NCI-H187 treated with DMSO at 0.1 percent for 48 hours (cell line): ENCODE data around the gene EFNA1.
"Not testable (repeated sequence)": the region's sequence is repeated elsewhere in the genome, so short reads cannot be mapped to it uniquely, and the experiment has no call there.

Experiments
- DNase-seq: peaks from one replicate; lab custom pipeline; 2025; lab: John Stamatoyannopoulos, UW

Gene EFNA1

DNA sequence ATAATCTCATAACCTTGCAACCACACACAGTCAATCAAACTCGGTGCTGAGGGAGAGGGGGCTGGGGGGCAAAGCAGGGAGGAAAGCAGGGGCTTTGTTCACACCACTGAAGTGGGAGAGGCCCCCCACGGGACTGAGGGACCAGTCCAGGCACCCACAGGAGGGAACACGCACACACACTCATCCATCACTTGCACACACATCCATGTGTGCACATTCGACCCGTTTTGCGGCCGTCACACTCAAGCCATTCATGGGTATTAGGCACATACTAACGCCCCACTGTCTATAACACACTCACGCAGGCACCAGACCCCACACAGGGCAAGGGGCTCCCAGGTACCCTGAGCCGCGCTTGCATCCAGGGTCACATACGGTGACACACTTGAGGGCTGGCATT lies 35.0 kb upstream of the EFNA1 start:
- DNase-seq: no peak

DNA sequence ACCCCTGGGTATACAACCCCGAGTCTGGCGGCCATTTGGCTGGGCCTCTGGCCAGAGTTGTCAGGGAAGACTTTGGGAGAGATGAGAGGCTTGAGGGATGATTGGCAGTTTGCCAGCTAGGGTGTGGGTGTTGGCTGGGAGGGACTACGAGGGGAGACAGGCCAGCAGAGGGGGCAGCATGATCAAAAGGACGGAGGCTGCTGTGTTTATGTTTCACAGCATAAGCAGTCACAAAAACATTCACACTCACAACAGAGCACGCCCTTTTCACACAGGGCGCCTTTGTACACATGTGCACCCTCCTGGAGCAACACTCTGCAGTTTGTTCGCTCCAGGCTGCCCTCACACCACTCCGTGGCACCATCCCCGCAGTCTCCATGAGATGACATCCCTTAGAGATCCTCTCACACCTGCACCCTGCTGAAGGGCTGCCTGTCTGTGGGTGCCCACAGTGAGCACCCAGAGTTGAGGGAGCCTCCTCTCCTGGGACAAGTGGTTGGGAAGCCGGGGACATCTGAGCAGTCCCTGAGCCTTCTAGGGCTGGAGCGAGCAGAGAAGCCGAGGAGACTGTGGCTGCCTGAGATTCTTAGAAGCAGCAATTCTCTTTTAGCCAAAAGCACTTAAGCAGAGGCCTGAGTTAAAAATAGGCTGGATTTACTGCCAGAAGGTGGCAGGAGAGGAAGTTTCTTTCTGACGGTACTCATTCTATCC lies 33.6 kb upstream of the EFNA1 start:
- no peak for DNase-seq

DNA sequence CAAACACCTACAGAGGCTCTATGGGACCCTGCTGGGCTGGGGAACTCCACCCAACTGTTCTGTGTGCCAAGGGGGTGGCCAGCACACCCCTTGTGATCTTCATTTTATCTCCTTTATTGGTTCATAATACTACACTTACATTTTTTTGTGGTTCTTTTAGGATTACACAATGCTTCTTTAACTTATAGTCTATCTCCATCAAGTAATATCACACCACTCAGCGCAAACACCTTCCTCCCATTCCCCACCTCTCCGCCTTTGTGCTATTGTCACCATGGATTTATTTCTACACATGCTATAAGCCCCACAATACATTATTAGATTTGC lies 33.1 kb upstream of the EFNA1 start:
- no peak for DNase-seq

- no peak for DNase-seq
These were observed 28.3 kb upstream of the EFNA1 start for GRCh38 chr1:155099331-155099730.

- no peak for DNase-seq
These were observed 24.4 kb upstream of the EFNA1 start for GRCh38 chr1:155103325-155103724.

DNA sequence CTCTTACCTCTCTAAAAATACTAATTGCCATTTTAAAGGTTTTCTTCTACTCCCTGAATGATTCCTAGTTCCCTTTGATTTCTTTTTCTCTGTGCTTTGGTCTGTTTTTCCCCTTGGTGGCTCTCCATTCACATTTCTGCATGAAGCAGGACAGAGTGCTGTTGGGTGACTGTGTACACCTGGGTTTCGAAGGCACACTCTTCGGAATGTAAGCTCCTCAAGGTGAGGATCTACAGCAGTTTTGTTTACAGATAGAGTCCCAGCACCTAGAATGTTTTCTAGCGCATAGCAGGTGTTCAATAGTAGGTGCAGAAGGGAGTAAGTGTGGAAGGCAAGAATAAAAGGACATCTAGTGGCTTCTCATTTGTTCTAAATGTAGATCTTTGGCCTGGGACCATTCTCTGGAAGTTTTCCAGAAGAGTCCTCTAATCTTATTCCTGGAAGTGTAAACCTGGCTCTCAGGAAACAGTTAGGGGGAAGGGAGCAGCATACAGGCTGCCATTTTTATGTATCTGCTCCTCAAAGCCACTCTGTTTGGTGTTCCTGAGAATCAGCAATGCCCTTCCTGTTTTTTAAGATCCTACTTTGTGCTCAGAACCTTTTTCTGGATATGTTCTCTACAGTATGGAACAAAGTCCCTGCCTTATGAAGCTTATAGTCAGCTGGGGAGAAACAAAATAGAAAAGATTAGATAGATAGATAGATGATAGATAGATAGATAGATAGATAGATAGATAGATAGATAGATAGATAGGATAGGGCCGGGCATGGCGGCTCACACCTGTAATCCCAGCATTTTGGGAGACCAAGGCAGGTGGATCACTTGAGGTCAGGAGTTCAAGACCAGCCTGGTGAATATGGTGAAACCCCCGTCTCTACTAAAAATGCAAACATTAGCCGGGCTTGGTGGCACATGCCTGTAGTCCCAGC lies 22.8 kb upstream of the EFNA1 start:
- DNase-seq: no peak

DNA sequence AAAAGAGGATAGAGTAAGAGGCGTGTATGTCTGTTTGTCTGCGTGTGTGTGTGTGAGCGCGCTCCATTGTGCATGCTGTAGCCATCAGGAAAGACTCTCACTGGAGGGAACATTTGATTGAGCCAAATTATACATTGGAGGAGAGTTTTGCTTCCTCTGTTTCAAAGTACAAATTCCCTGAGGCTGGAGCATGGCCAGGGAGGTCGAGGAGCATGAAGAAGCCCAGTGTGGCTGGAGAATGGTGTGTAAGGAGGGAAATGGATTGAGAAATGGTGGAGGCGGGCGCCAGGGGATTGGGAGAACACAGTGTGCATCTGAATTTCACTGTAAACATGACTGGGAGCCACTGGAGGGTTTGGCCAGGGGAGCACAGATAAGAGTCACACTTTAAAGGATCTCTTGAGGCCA lies 22.1 kb upstream of the EFNA1 start:
- DNase-seq: no peak

- DNase-seq: no peak
These were observed 20.8 kb upstream of the EFNA1 start for GRCh38 chr1:155106862-155107261.

GRCh38 chr1:155107309-155108264 lies 20.1 kb upstream of the EFNA1 start:
- no peak for DNase-seq

DNA sequence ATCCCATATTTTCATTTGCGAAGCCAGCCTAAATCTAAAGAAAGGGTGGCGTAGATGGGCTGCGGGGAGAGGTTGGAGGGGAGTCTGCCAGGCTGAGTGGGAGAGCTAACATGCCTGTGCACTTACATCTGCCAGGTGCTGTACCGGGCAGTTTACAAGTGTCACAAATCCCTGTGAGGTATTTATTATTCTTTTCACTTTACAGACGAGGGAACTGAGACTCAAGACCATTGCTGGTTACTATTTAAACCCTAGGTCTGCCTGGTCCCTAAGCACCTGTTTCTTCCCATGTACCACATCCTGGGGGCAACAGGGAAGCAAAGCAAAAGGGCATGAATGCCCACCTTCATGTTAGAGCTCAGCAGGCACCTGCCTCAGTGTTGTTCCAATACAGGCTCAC lies 19.4 kb upstream of the EFNA1 start:
- no peak for DNase-seq

GRCh38 chr1:155110381-155110780 lies 17.3 kb upstream of the EFNA1 start:
- no peak for DNase-seq

GRCh38 chr1:155110826-155111225 lies 16.9 kb upstream of the EFNA1 start:
- DNase-seq: no peak

- DNase-seq: no peak
These were observed 14.2 kb upstream of the EFNA1 start for GRCh38 chr1:155113450-155113980.

- DNase-seq: no peak
These were observed 11.4 kb upstream of the EFNA1 start for GRCh38 chr1:155116113-155116764.

GRCh38 chr1:155117610-155118009 lies 10.1 kb upstream of the EFNA1 start:
- DNase-seq: peak; percentile 55

- not testable (repeated sequence) for DNase-seq
These were observed 9.6 kb upstream of the EFNA1 start for GRCh38 chr1:155118090-155118489.

- DNase-seq: no peak
These were observed 7.4 kb upstream of the EFNA1 start for GRCh38 chr1:155120253-155120652.

GRCh38 chr1:155121249-155121648 lies 6.4 kb upstream of the EFNA1 start:
- no peak for DNase-seq

GRCh38 chr1:155122308-155122707 lies 5.4 kb upstream of the EFNA1 start:
- DNase-seq: no peak

GRCh38 chr1:155123801-155124200 lies 3.9 kb upstream of the EFNA1 start:
- no peak for DNase-seq
